H1 (cell line): ENCODE data around the gene CALY. TPM values are rescaled to one million over a fixed set of nuclear protein-coding genes. Genes with fewer than 3 reads are reported as not detected.

Source experiments
- CTCF ChIA-PET: fragments of 300-600 bp; sonication (Branson Sonifier 250); formaldehyde crosslinking; loops from one replicate; lab custom pipeline; 2021; ENCODE audit not compliant: partially characterized antibody; lab: Charles Lee
- POLR2A ChIA-PET: fragments of 300-600 bp; sonication (Branson Sonifier 250); formaldehyde crosslinking; loops from one replicate; lab custom pipeline; 2021; ENCODE audit warnings: inconsistent platforms; ENCODE audit not compliant: partially characterized antibody; lab: Charles Lee
- DNase-seq, 2 experiments: peaks; one replicate each; pipeline versions ENCODE4 v3.0.0 to v3.0.0-alpha.2; 2010 to 2022; ENCODE audit warnings: low spot score in 2 of 2, low read depth in 1 of 2, mixed read lengths in 1 of 2
- FAIRE-seq: peaks from 2 replicates; lab custom pipeline; 2011; peaks lifted over from hg19 to GRCh38; lab: Jason Lieb, UNC
- H2AFZ ChIP-seq: 2 replicates; pipeline ENCODE4 v1.8.1; 2012; ENCODE audit warnings: low read length, inconsistent platforms
- H2AK5ac ChIP-seq: 2 replicates; pipeline ENCODE4 v1.6.1; 2013; ENCODE audit warnings: low read depth, low read length
- H2BK120ac ChIP-seq: replicated peaks from 2 replicates; pipeline ENCODE3; 2013; ENCODE audit warnings: low read depth, low read length, inconsistent platforms
- H2BK12ac ChIP-seq: 2 replicates; pipeline ENCODE4 v1.6.1; 2013; ENCODE audit warnings: low read depth, low read length
- H2BK15ac ChIP-seq: 2 replicates; pipeline ENCODE4 v1.6.1; 2013; ENCODE audit warnings: low read length
- H2BK20ac ChIP-seq: 2 replicates; pipeline ENCODE4 v1.6.1; 2013; ENCODE audit warnings: low read length
- H2BK5ac ChIP-seq: 2 replicates; pipeline ENCODE4 v1.6.1; 2013; ENCODE audit warnings: low read depth, low read length
- H3K14ac ChIP-seq: 2 replicates; pipeline ENCODE4 v1.6.1; 2013; ENCODE audit warnings: inconsistent platforms; ENCODE audit not compliant: insufficient read length
- H3K18ac ChIP-seq: 2 replicates; pipeline ENCODE4 v1.6.1; 2013; ENCODE audit warnings: low read length; ENCODE audit errors: extremely low read depth
- H3K23ac ChIP-seq: 2 replicates; pipeline ENCODE4 v1.6.1; 2013; ENCODE audit warnings: inconsistent platforms; ENCODE audit not compliant: insufficient read length
- H3K23me2 ChIP-seq: 2 replicates; pipeline ENCODE4 v1.6.1; 2013; ENCODE audit warnings: low read depth, low read length
- H3K27ac ChIP-seq: 2 replicates; pipeline ENCODE4 v1.6.1; 2011; ENCODE audit warnings: low read depth, low read length, inconsistent platforms
- H3K27me3 ChIP-seq, 4 experiments: replicated peaks in 1 of 4; 1 replicate in 1 of 4; 2 replicates in 3 of 4; pipeline versions ENCODE4 v1.6.1 to v1.8.1; 2011 to 2013; ENCODE audit warnings: low read length in 3 of 4, mild to moderate bottlenecking in 3 of 4, inconsistent platforms in 2 of 4, mixed read lengths in 2 of 4, moderate library complexity in 1 of 4; ENCODE audit not compliant: control insufficient read depth in 3 of 4, insufficient read depth in 3 of 4; ENCODE audit errors: extremely low read depth in 1 of 4
- H3K36me3 ChIP-seq, 4 experiments: 2 replicates each; pipeline versions ENCODE4 v1.6.1 to v1.8.1; 2011 to 2013; ENCODE audit warnings: mild to moderate bottlenecking in 4 of 4, low read length in 3 of 4, moderate library complexity in 2 of 4, control low read depth in 1 of 4, inconsistent platforms in 1 of 4; ENCODE audit not compliant: insufficient read depth in 4 of 4, control insufficient read depth in 2 of 4
- H3K4ac ChIP-seq: replicated peaks from 2 replicates; pipeline ENCODE3; 2013; ENCODE audit warnings: low read length, low read depth, mixed read lengths, inconsistent platforms; ENCODE audit not compliant: insufficient read length
- H3K4me1 ChIP-seq, 4 experiments: replicated peaks in 1 of 4; 1 replicate in 1 of 4; 2 replicates in 3 of 4; pipeline versions ENCODE4 v1.6.1 to v1.8.1; 2011 to 2013; ENCODE audit warnings: low read length in 3 of 4, inconsistent platforms in 2 of 4, mixed read lengths in 1 of 4; ENCODE audit not compliant: insufficient read depth in 4 of 4, control insufficient read depth in 3 of 4
- H3K4me2 ChIP-seq, 2 experiments: 2 replicates each; pipeline versions ENCODE4 v1.6.1 to v1.8.1; 2011 to 2013; ENCODE audit warnings: low read depth in 2 of 2, low read length in 2 of 2, control low read depth in 1 of 2, inconsistent platforms in 1 of 2, mild to moderate bottlenecking in 1 of 2; ENCODE audit not compliant: insufficient read depth in 1 of 2
- H3K4me3 ChIP-seq, 4 experiments: fragments of 200-600, 300-600 bp in 1 of 4; sonication (generic), shearing (Covaris generic), sonication (Bioruptor Twin) in 1 of 4; 2 replicates each; pipeline versions ENCODE4 v1.5.1 to v1.8.1; 2011 to 2016; ENCODE audit warnings: low read length in 4 of 4, low read depth in 3 of 4, control low read depth in 2 of 4, inconsistent platforms in 2 of 4, mild to moderate bottlenecking in 2 of 4, mixed read lengths in 1 of 4, moderate library complexity in 1 of 4; ENCODE audit not compliant: insufficient read depth in 2 of 4; ENCODE audit errors: extremely low read depth in 1 of 4
- H3K56ac ChIP-seq: replicated peaks from 2 replicates; pipeline ENCODE3; 2013; ENCODE audit warnings: low read depth, mild to moderate bottlenecking, mixed read lengths, low read length, inconsistent platforms; ENCODE audit not compliant: insufficient read length
- H3K79me1 ChIP-seq: 2 replicates; pipeline ENCODE4 v1.6.1; 2013; ENCODE audit warnings: low read depth, low read length, control low read depth
- H3K79me2 ChIP-seq, 2 experiments: 2 replicates each; pipeline versions ENCODE4 v1.6.1 to v1.8.1; 2012 to 2013; ENCODE audit warnings: low read length in 2 of 2, mild to moderate bottlenecking in 2 of 2, inconsistent platforms in 1 of 2; ENCODE audit not compliant: insufficient read depth in 2 of 2, control insufficient read depth in 1 of 2
- H3K9ac ChIP-seq, 4 experiments: replicated peaks in 1 of 4; 1 replicate in 1 of 4; 2 replicates in 3 of 4; pipeline versions ENCODE4 v1.6.1 to v1.8.1; 2011 to 2013; ENCODE audit warnings: low read depth in 3 of 4, low read length in 3 of 4, control low read depth in 2 of 4, mild to moderate bottlenecking in 2 of 4, moderate library complexity in 2 of 4, inconsistent platforms in 1 of 4; ENCODE audit errors: extremely low read depth in 1 of 4
- H3K9me3 ChIP-seq, 2 experiments: 2 replicates each; pipeline versions ENCODE4 v1.6.1 to v1.8.1; 2012 to 2013; ENCODE audit warnings: mild to moderate bottlenecking in 2 of 2, moderate library complexity in 2 of 2, control low read depth in 1 of 2, inconsistent platforms in 1 of 2, low read depth in 1 of 2, low read length in 1 of 2, mixed read lengths in 1 of 2; ENCODE audit not compliant: insufficient read depth in 2 of 2
- H4K20me1 ChIP-seq, 2 experiments: replicated peaks in 1 of 2; 2 replicates each; pipeline versions ENCODE3 to v1.8.1; 2011 to 2013; ENCODE audit warnings: inconsistent platforms in 2 of 2, low read length in 2 of 2, mild to moderate bottlenecking in 1 of 2; ENCODE audit not compliant: insufficient read depth in 2 of 2, control insufficient read depth in 1 of 2
- H4K5ac ChIP-seq: 2 replicates; pipeline ENCODE4 v1.6.1; 2013; ENCODE audit warnings: low read length, low read depth, mixed read lengths, inconsistent platforms; ENCODE audit not compliant: insufficient read length
- H4K8ac ChIP-seq: 2 replicates; pipeline ENCODE4 v1.8.0; 2013; ENCODE audit warnings: mild to moderate bottlenecking, moderate library complexity, low read length, inconsistent platforms; ENCODE audit not compliant: insufficient read depth; ENCODE audit errors: extremely low read depth
- H4K91ac ChIP-seq: replicated peaks from 2 replicates; pipeline ENCODE3; 2013; ENCODE audit warnings: low read length, mixed read lengths, inconsistent platforms; ENCODE audit not compliant: insufficient read length
- BACH1 ChIP-seq: IDR thresholded peaks from 2 replicates; pipeline ENCODE4 v1.6.1; 2012; ENCODE audit warnings: low read length, improper control_type of control experiment
- CEBPB ChIP-seq: IDR thresholded peaks from 2 replicates; pipeline ENCODE4 v1.6.1; 2012; ENCODE audit warnings: low read depth, low read length
- CREB1 ChIP-seq: IDR thresholded peaks from 2 replicates; pipeline ENCODE4 v1.6.1; 2012; ENCODE audit warnings: inconsistent platforms
- CTBP2 ChIP-seq: IDR thresholded peaks from 2 replicates; pipeline ENCODE4 v1.7.0; 2011; ENCODE audit warnings: borderline replicate concordance, mild to moderate bottlenecking, moderate library complexity, mixed read lengths, low read length; ENCODE audit not compliant: insufficient read depth, insufficient read length
- CTCF ChIP-seq, 3 experiments: IDR thresholded peaks; 1 replicate in 2 of 3; 2 replicates in 1 of 3; pipeline versions ENCODE4 v1.5.1 to v1.6.1; 2011; ENCODE audit warnings: low read length in 3 of 3, mild to moderate bottlenecking in 3 of 3, inconsistent platforms in 2 of 3, low read depth in 1 of 3, moderate library complexity in 1 of 3; ENCODE audit not compliant: insufficient read depth in 1 of 3; ENCODE audit errors: control extremely low read depth in 1 of 3
- FOSL1 ChIP-seq: IDR thresholded peaks from 2 replicates; pipeline ENCODE4 v1.6.1; 2011; ENCODE audit warnings: mild to moderate bottlenecking, low read depth, low read length, moderate library complexity; ENCODE audit not compliant: insufficient read depth
- MAX ChIP-seq: IDR thresholded peaks from 2 replicates; pipeline ENCODE4 v1.6.1; 2012; ENCODE audit warnings: inconsistent platforms
- SRF ChIP-seq: IDR thresholded peaks from 2 replicates; pipeline ENCODE4 v1.6.1; 2011; ENCODE audit warnings: mild to moderate bottlenecking, low read depth, low read length, moderate library complexity
- USF2 ChIP-seq: IDR thresholded peaks from 2 replicates; pipeline ENCODE4 v1.6.1; 2011; ENCODE audit warnings: low read length, improper control_type of control experiment
- ZNF274 ChIP-seq: IDR thresholded peaks from 2 replicates; pipeline ENCODE4 v1.7.0; 2012; ENCODE audit warnings: low read length, borderline replicate concordance; ENCODE audit errors: extremely low read depth
- WGBS, 2 experiments: shearing (Covaris generic) in 1 of 2; methylation state at CpG; one replicate each; pipeline versions ENCODE4 v1.1.6 to v1.1.7; 2013 to 2015; ENCODE audit warnings: low lambda C conversion rate in 2 of 2, mixed read lengths in 2 of 2, inconsistent platforms in 1 of 2, low coverage in 1 of 2, missing lambda C conversion rate in 1 of 2; ENCODE audit not compliant: insufficient replicate concordance in 2 of 2, insufficient coverage in 1 of 2, insufficient read length in 1 of 2; ENCODE audit errors: extremely low coverage in 1 of 2, missing lambda C conversion rate in 1 of 2; 5-methylcytosine and 5-hydroxymethylcytosine counted together
- polyA plus RNA-seq, 7 experiments: library from polyadenylated mRNA; depleted of rRNA in 3 of 7; stranded (reverse) in 5 of 7; unstranded in 2 of 7; fragments of >200 nt in 5 of 7; fragments of 200-250 nt in 2 of 7; gene quantifications; 1 replicate in 5 of 7; 2 replicates in 1 of 7; 4 replicates in 1 of 7; pipeline versions ENCODE4 v1.2.1 to v1.2.3, GENCODE V29; 2011 to 2013; ENCODE audit warnings: missing spikeins in 2 of 7, mixed read lengths in 2 of 7
- total RNA-seq: library from RNA; stranded (reverse); fragmentation: NEBNext Ultra II Directional; extraction: Animal tissue kit (Norgen Biotek cat#: 25700); gene quantifications from 2 replicates; pipeline ENCODE4 v1.2.1, GENCODE V29; 2021

Gene CALY
- total and polyA plus RNA-seq, 2 of the 8 experiments (the other 6 are each of a cell fraction or from before 2014, with no cell fraction given), result 1.3 to 1.5 TPM

- peaks cover 0 to 8% (median 4%) of the 10 kb centered on the region in 4 experiments; a peak in 5 of 7 replicates for H3K27me3 ChIP-seq
- H3K79me1 ChIP-seq, result no peaks in the 10 kb centered on the region
- H3K4ac ChIP-seq, result no peak overlapping the region
- no peak overlapping the region for H2BK20ac ChIP-seq
- no peak overlapping the region for H3K14ac ChIP-seq
- DNase-seq (no peak), FAIRE-seq (no peak)
- H3K23ac ChIP-seq, result no peak overlapping the region
- H4K20me1 ChIP-seq, result peaks cover 0 to 3% of the 10 kb centered on the region in 2 experiments
- H2AFZ ChIP-seq, result no peak overlapping the region
- no peak overlapping the region for H3K27ac ChIP-seq
- no peak overlapping the region for H4K5ac ChIP-seq
- H3K56ac ChIP-seq, result no peak overlapping the region
- H2BK15ac ChIP-seq, result no peak overlapping the region
- H3K9me3 ChIP-seq, result peaks cover 0 to 2% of the 10 kb centered on the region in 2 experiments; a peak in 1 of 4 replicates
- no peak overlapping the region for H3K4me3 ChIP-seq
- WGBS, 2 experiments, result 96% methylated on average over 3 of the region's 7 CpGs; no CpG with 5 or more reads in 1 of the 2 experiments
- H3K18ac ChIP-seq, result no peak overlapping the region
- H3K9ac ChIP-seq, result no peak overlapping the region
- ChIA-PET CTCF (no interaction called here), POLR2A (interaction anchor here (1.1 kb wide), 1 partner anchor 7 kb away, joined by 5 read pairs; no protein-coding TSS in a partner anchor)
- H2BK120ac ChIP-seq, result no peak overlapping the region
- H3K4me1 ChIP-seq, result no peaks in the 10 kb centered on the region; a peak in 1 of 7 replicates
- H3K36me3 ChIP-seq, result peaks cover 0 to 4% (median under 1%) of the 10 kb centered on the region in 4 experiments; a peak in 4 of 8 replicates
- no peak overlapping the region for H2AK5ac ChIP-seq
- no peaks in the 10 kb centered on the region for H3K79me2 ChIP-seq
- H2BK12ac ChIP-seq, result no peak overlapping the region
- no peak overlapping the region for H3K4me2 ChIP-seq
- H2BK5ac ChIP-seq, result no peak overlapping the region
- H4K8ac ChIP-seq, result no peak overlapping the region
- no peak overlapping the region for H4K91ac ChIP-seq
- peaks cover 2% of the 10 kb centered on the region; the same call in 1 of the 2 replicates for H3K23me2 ChIP-seq
- no peak for TF ChIP-seq USF2
- no peak for TF ChIP-seq CTBP2
- TF ChIP-seq ZNF274, result no peak
- no peak for TF ChIP-seq MAX
- no peak for TF ChIP-seq FOSL1
- no peak for TF ChIP-seq SRF
- no peak for TF ChIP-seq BACH1
- TF ChIP-seq CREB1, result no peak
- TF ChIP-seq CTCF (IDR thresholded peaks at IDR 0.05; ENCODE audit: control extremely low read depth in 1 of 3, insufficient read depth in 1 of 3, low read depth in 1 of 3, low read length in 3 of 3), result no peak
- TF ChIP-seq CEBPB, result no peak
Measured at GRCh38 chr10:133316732-133317131, 20.0 kb downstream of the CALY start.
